ENCODE results near the gene NEDD9.

NEDD9 gene

GRCh38 chr6:11236915-11237314 is 4.4 kb upstream of the NEDD9 start:
- no peak for DNase-seq (ENCODE audit: insufficient read length, low spot score)
- no peak for FAIRE-seq

- DNase-seq (ENCODE audit: insufficient read length, low spot score), result peak; percentile 13
- FAIRE-seq, result no peak
Observed at GRCh38 chr6:11236076-11236750, 3.7 kb upstream of the NEDD9 start.

GRCh38 chr6:11235062-11235461 is 2.6 kb upstream of the NEDD9 start:
- no peak for FAIRE-seq

GRCh38 chr6:11233673-11234573 is 1.5 kb upstream of the NEDD9 start:
- FAIRE-seq, result no peak
- DNase-seq (ENCODE audit: insufficient read length, low spot score), result no peak

More at GRCh38 chr6:11235062-11235461, 2.6 kb upstream of the NEDD9 start:
- no peak for DNase-seq (ENCODE audit: insufficient read length, low spot score)

- no peak for FAIRE-seq
- peak; percentile 24 for DNase-seq (ENCODE audit: insufficient read length, low spot score)
Observed at GRCh38 chr6:11232770-11233626, 530 bp upstream of the NEDD9 start.

GRCh38 chr6:11231564-11232192 is 790 bp downstream of the NEDD9 start:
- peak; percentile 48 for DNase-seq (ENCODE audit: insufficient read length, low spot score)
- FAIRE-seq, result no peak

- FAIRE-seq (no peak), DNase-seq (ENCODE audit: insufficient read length, low spot score) (no peak)
Observed at GRCh38 chr6:11231108-11231463, 1.4 kb downstream of the NEDD9 start.

GRCh38 chr6:11230158-11231107 is 2.0 kb downstream of the NEDD9 start:
- FAIRE-seq (no peak), DNase-seq (ENCODE audit: insufficient read length, low spot score) (no peak)

GRCh38 chr6:11229655-11230046 is 2.8 kb downstream of the NEDD9 start:
- DNase-seq (ENCODE audit: insufficient read length, low spot score) (no peak), FAIRE-seq (no peak)

- FAIRE-seq (no peak), DNase-seq (ENCODE audit: insufficient read length, low spot score) (no peak)
Observed at GRCh38 chr6:11228935-11229654, 3.4 kb downstream of the NEDD9 start.

GRCh38 chr6:11227698-11228097 is 4.8 kb downstream of the NEDD9 start:
- DNase-seq (ENCODE audit: insufficient read length, low spot score) (no peak), FAIRE-seq (no peak)

- FAIRE-seq (no peak), DNase-seq (ENCODE audit: insufficient read length, low spot score) (no peak)
Observed at GRCh38 chr6:11226005-11226404, 6.5 kb downstream of the NEDD9 start.

- no peak for DNase-seq (ENCODE audit: insufficient read length, low spot score)
- no peak for FAIRE-seq
Observed at GRCh38 chr6:11224966-11225463, 7.5 kb downstream of the NEDD9 start.

- DNase-seq (ENCODE audit: insufficient read length, low spot score) (peak; percentile 20), FAIRE-seq (no peak)
Observed at GRCh38 chr6:11224252-11224965, 8.1 kb downstream of the NEDD9 start.

- DNase-seq (ENCODE audit: insufficient read length, low spot score) (no peak), FAIRE-seq (no peak)
Observed at GRCh38 chr6:11223286-11223864, 9.1 kb downstream of the NEDD9 start.

GRCh38 chr6:11222385-11223277 is 9.8 kb downstream of the NEDD9 start:
- DNase-seq (ENCODE audit: insufficient read length, low spot score) (no peak), FAIRE-seq (no peak)

Measured in HTR-8/SVneo (cell line).